ENCODE measurements around the gene MEF2B. TPM values are rescaled to one million over a fixed set of nuclear protein-coding genes. Genes with fewer than 3 reads are reported as not detected.
A peak's percentile ranks its signal among the peaks of the same experiment; 100 is the strongest.

Gene MEF2B
- total and polyA plus RNA-seq, 10 donors, result 2.2 to 15.5 (median 3.4) TPM

GRCh38 chr19:19165396-19165795 lies 4.7 kb downstream of the MEF2B start:
- Histone ChIP-seq H3K4me3 (no peak overlapping the region), H3K27ac (no peak overlapping the region), H3K27me3 (replicated peaks in 1 of 7) (peaks cover 0 to 13% (median 0%) of the 10 kb centered on the region in 7 donors), H3K36me3 (peaks cover 0 to 24% (median 0%) of the 10 kb centered on the region in 6 donors), H3K9me3 (no peaks in the 10 kb centered on the region), H3K4me1 (peaks cover 0 to 26% (median 15%) of the 10 kb centered on the region in 6 donors)
- intact Hi-C loops (cut with DNase I; ENCODE audit: low total_unique reads), result no loop called here
- no peak for DNase-seq
- WGBS, 5 donors, result 91 to 100% (median 93%) methylated on average over 1 of the region's 1 CpG
- no peak for TF ChIP-seq POLR2A (IDR thresholded peaks at IDR 0.05)
- TF ChIP-seq CTCF (IDR thresholded peaks at IDR 0.05 in 8 of 11, conservative IDR thresholded peaks at IDR 0.05 in 3 of 11), result no peak
- no peak for TF ChIP-seq POLR2AphosphoS5 (IDR thresholded peaks at IDR 0.05)

GRCh38 chr19:19162495-19162894 lies 7.6 kb downstream of the MEF2B start:
- no peak for TF ChIP-seq POLR2AphosphoS5 (IDR thresholded peaks at IDR 0.05)
- no peak for TF ChIP-seq CTCF (IDR thresholded peaks at IDR 0.05 in 8 of 11, conservative IDR thresholded peaks at IDR 0.05 in 3 of 11)
- no peak for TF ChIP-seq POLR2A (IDR thresholded peaks at IDR 0.05)
- DNase-seq, result no peak
- H3K4me1 ChIP-seq, result peaks cover 0 to 36% (median 13%) of the 10 kb centered on the region in 6 donors
- 90 to 95% (median 92%) methylated on average over 7 of the region's 7 CpGs for WGBS, 5 donors
- H3K27me3 ChIP-seq (replicated peaks in 1 of 7), result no peaks in the 10 kb centered on the region
- H3K36me3 ChIP-seq, result peaks cover 0 to 20% (median 0%) of the 10 kb centered on the region in 6 donors
- H3K9me3 ChIP-seq, result no peaks in the 10 kb centered on the region
- H3K27ac ChIP-seq, result no peak overlapping the region
- no peak overlapping the region for H3K4me3 ChIP-seq
- intact Hi-C loops (cut with DNase I; ENCODE audit: low total_unique reads), result no loop called here

- peaks cover 0 to 27% (median 3%) of the 10 kb centered on the region in 6 donors for H3K36me3 ChIP-seq
- TF ChIP-seq CTCF (IDR thresholded peaks at IDR 0.05 in 8 of 11, conservative IDR thresholded peaks at IDR 0.05 in 3 of 11) (no peak), POLR2AphosphoS5 (IDR thresholded peaks at IDR 0.05) (peak in 1 of 3 donors; percentile 40), POLR2A (IDR thresholded peaks at IDR 0.05) (no peak)
- H3K4me1 ChIP-seq, result peaks cover 0 to 39% (median 13%) of the 10 kb centered on the region in 6 donors
- peak overlapping the region in 1 of 8 donors; percentile 35 for H3K4me3 ChIP-seq
- no peaks in the 10 kb centered on the region for H3K27me3 ChIP-seq (replicated peaks in 1 of 7)
- H3K27ac ChIP-seq, result peak overlapping the region in 4 of 8 donors; percentile 16 to 66 (median 30)
- WGBS, 5 donors, result 29 to 39% (median 34%) methylated on average over 15 to 26 of the region's 26 CpGs
- peaks cover 0 to 7% (median 2%) of the 10 kb centered on the region in 8 donors for H3K9me3 ChIP-seq
- DNase-seq, result peak; percentile 83
- intact Hi-C loops (cut with DNase I; ENCODE audit: low total_unique reads), result no loop called here
These were observed 9.5 kb downstream of the MEF2B start for GRCh38 chr19:19160461-19161035.

- Histone ChIP-seq H3K27ac (no peak overlapping the region), H3K27me3 (replicated peaks in 1 of 7) (no peaks in the 10 kb centered on the region), H3K9me3 (peaks cover 0 to 7% (median 2%) of the 10 kb centered on the region in 8 donors), H3K36me3 (peaks cover 0 to 26% (median 3%) of the 10 kb centered on the region in 6 donors), H3K4me1 (peaks cover 0 to 39% (median 13%) of the 10 kb centered on the region in 6 donors), H3K4me3 (no peak overlapping the region)
- WGBS, 5 donors, result 88 to 95% (median 94%) methylated on average over 4 of the region's 4 CpGs
- intact Hi-C loops (cut with DNase I; ENCODE audit: low total_unique reads), result no loop called here
- TF ChIP-seq POLR2A (IDR thresholded peaks at IDR 0.05) (no peak), CTCF (IDR thresholded peaks at IDR 0.05 in 8 of 11, conservative IDR thresholded peaks at IDR 0.05 in 3 of 11) (no peak), POLR2AphosphoS5 (IDR thresholded peaks at IDR 0.05) (no peak)
- DNase-seq, result no peak
These were observed 10.5 kb downstream of the MEF2B start for GRCh38 chr19:19159534-19159933.

All from spleen (tissue), 11 donors.